ENCODE data around the gene GLRX5.

The GLRX5 gene

DNA sequence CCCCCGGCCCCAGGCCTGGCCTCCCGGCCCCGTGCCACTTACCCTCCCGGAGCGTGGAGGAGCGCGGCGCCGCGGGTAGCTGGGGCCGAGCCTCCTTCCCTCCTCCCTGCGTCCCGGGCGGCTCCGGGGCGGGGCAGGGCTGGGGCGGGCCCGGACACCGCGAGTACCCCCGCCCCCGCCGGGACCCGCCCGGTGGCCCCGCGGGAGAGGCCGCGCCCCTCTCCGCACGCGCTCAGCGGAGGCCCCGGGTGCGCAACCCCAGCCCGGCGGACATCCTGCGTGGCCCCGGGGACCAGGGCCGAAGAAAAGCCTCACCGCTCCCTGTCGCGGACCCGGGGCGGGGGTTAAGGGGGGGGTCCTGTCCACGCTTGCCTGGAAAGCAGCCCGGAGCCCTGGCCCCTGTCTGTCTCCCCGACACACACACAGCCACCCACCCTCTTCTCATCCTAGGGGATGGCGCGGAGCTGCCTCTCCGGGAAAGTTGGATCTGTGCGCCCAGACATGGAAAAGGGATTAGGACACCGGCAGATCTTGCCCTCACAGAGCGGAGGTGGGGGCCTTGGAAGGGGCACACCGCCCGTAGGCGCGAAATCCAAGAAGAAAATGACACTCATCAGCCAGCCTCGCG, 18.2 kb upstream of the GLRX5 start, which contains the start of gene SYNE3:
SYNE3 (minus strand) TSS at position 97 of the 628 bp plus-strand sequence. CDS start 40,829 bp downstream, outside the sequence.
- TF ChIP-seq CTCF (IDR thresholded peaks at IDR 0.05; ENCODE audit: control insufficient read depth, extremely low read depth, insufficient read depth) = no peak
- peak within 1 kb of the TSS; percentile 54 for H3K4me3 ChIP-seq (ENCODE audit: low read depth, low read length)
- no peak for DNase-seq (ENCODE audit: low read depth)

GRCh38 chr14:95518045-95518751, 16.7 kb upstream of the GLRX5 start:
- H3K4me3 ChIP-seq (ENCODE audit: low read depth, low read length) = no peak overlapping the region
- no peak for DNase-seq (ENCODE audit: low read depth)
- TF ChIP-seq CTCF (IDR thresholded peaks at IDR 0.05; ENCODE audit: control insufficient read depth, extremely low read depth, insufficient read depth) = no peak

GRCh38 chr14:95519699-95520098, 15.2 kb upstream of the GLRX5 start:
- TF ChIP-seq CTCF (IDR thresholded peaks at IDR 0.05; ENCODE audit: control insufficient read depth, extremely low read depth, insufficient read depth) = no peak
- no peak overlapping the region for H3K4me3 ChIP-seq (ENCODE audit: low read depth, low read length)
- DNase-seq (ENCODE audit: low read depth) = no peak

DNA sequence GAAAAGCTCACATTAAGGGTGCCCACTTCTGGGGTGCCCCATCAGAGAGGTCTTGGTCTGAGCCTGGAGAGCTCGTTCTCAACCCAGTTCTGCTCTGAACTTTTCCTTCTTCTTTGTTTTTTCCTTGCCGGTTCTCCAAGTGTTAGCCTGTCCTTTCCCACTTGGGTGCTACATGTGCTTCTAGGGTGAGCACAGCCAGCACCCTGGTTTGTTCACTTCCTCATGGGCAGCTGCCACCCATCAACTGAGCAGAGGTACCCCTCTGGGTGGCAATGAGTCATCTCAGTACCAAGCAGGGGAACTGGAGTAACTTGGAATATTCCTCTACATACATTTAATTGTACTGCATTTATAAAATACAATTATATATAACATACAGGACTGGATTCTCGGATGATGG, 14.5 kb upstream of the GLRX5 start:
- no peak for DNase-seq (ENCODE audit: low read depth)
- TF ChIP-seq CTCF (IDR thresholded peaks at IDR 0.05; ENCODE audit: control insufficient read depth, extremely low read depth, insufficient read depth) = no peak
- H3K4me3 ChIP-seq (ENCODE audit: low read depth, low read length) = no peak overlapping the region

- no peak for DNase-seq (ENCODE audit: low read depth)
- no peak overlapping the region for H3K4me3 ChIP-seq (ENCODE audit: low read depth, low read length)
- no peak for TF ChIP-seq CTCF (IDR thresholded peaks at IDR 0.05; ENCODE audit: control insufficient read depth, extremely low read depth, insufficient read depth)
These were observed 13.8 kb upstream of the GLRX5 start for GRCh38 chr14:95521001-95521400.

DNA sequence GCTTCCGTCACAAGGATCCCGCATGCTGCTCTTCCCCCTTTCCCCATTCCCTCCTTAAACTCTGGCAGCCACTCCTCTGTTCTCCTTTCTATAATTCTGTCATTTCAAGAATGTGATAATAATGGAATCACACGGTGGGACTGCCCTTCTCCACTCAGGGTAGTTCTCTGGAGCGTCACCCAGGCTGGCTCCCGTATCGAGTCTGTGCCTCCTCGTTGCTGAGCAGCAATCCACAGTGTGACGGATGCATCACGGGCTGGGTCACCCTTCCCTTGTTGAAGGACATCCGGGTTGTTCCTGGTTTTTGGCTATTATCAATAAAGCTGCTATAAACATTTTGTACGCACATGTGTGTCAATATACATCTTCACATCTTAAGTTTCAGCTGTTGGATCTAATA, 12.7 kb upstream of the GLRX5 start:
- no peak for DNase-seq (ENCODE audit: low read depth)
- H3K4me3 ChIP-seq (ENCODE audit: low read depth, low read length) = no peak overlapping the region
- no peak for TF ChIP-seq CTCF (IDR thresholded peaks at IDR 0.05; ENCODE audit: control insufficient read depth, extremely low read depth, insufficient read depth)

Measured in LNCaP clone FGC (cell line).